Omental fat pad (tissue), 4 donors: ENCODE results near the gene SAT1. TPM values are rescaled to one million over a fixed set of nuclear protein-coding genes. Genes with fewer than 3 reads are reported as not detected.

ENCODE experiments used
- ATAC-seq: fragments of 150-250 bp; one replicate; pipeline ENCODE4 v1.9.1; 2016; ENCODE audit warnings: mild to moderate bottlenecking, moderate library complexity; ENCODE audit not compliant: low FRiP score
- DNase-seq: peaks from one replicate; pipeline ENCODE4 v3.0.0-alpha.2; 2019; ENCODE audit warnings: low spot score
- CTCF ChIP-seq, 3 donors: fragments of 450-650 bp; IDR thresholded peaks; one replicate each; pipeline ENCODE4 v1.5.1; 2016 to 2017; ENCODE audit warnings: antibody characterized with exemption in 3 of 3, mild to moderate bottlenecking in 3 of 3, moderate library complexity in 2 of 3
- small RNA-seq: library from RNA; depleted of rRNA; stranded (forward); fragments of <200 nt; gene quantifications from one replicate; pipeline ENCODE3, GENCODE V24; 2016
- total RNA-seq, 4 donors: library from RNA; depleted of rRNA; stranded (reverse); fragments of >200 nt; gene quantifications; one replicate each; pipeline ENCODE4 v1.1.0, GENCODE V29; 2016

SAT1 gene
- total RNA-seq, 4 donors from 2014 or later: 1,071 to 2,815 (median 2,155) TPM

DNA sequence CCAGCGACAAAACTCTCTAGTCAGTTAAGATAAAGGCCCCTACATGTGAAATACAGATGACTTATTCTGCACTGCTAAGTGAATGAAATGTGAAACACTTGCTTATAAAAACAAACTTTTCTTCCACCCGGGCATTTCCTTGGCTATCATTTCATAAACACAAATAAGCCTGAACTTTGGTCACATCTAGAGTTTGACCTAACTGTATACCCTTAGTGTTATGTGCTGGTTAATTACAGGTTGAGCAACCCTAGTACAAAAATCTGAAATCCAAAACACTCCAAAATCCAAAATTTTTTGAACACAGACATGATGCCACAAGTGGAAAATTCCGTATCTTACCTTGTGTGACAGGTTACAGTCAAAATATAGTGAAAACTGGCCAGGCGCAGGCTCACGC, 45.9 kb downstream of the SAT1 start:
- TF ChIP-seq CTCF (IDR thresholded peaks at IDR 0.05): no peak
- DNase-seq: no peak
- ATAC-seq: no peak

DNA sequence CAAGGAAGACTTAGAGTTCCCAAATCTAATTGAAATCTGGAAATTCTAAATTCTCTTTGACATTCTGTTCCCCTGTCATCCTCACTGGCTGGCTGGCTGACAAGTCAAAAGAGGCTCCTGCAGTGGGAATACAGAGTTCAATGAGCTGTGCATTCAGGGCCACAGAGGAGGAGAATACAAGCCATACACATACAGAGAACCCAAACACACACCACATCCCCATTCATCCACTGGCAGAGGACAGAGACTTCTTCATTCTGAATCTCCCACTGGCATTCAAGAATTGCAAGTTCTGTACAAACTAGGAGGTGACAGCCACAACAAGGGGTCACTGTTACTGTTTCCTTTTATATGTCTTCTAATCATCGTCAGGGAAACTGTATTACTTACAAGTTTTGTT, 49.7 kb downstream of the SAT1 start:
- ATAC-seq (no peak), DNase-seq (no peak)
- TF ChIP-seq CTCF (IDR thresholded peaks at IDR 0.05): no peak

Small RNA genes lying within 50 kb of the gene (small RNA-seq; reads per million reads assigned to genes)
- not detected for gene RF00019

Other genes starting within 250 kb of the SAT1 start
- 100 to 1,000 TPM; 106 to 140 (median 120) TPM for gene PRDX4, start 115.7 kb upstream of the SAT1 start, total RNA-seq
- gene ACOT9, start 39.9 kb upstream of the SAT1 start, total RNA-seq: 10 to 100 TPM; 39.0 to 65.3 (median 57.3) TPM
- gene APOO, start 124.8 kb downstream of the SAT1 start, total RNA-seq: 10 to 100 TPM in 1 of 4 donors, 1 to 10 TPM in 3; 4.4 to 10.0 (median 4.9) TPM
- not detected for gene CXorf58, start 124.8 kb downstream of the SAT1 start, total RNA-seq
- gene KLHL15, start 244.0 kb downstream of the SAT1 start, total RNA-seq: 10 to 100 TPM in 3 of 4 donors, 1 to 10 TPM in 1; 7.7 to 56.9 (median 16.0) TPM